ENCODE results near the gene PREX1. TPM values are rescaled to one million over a fixed set of nuclear protein-coding genes. Genes with fewer than 3 reads are reported as not detected.

Gene PREX1
- total and polyA plus RNA-seq, 2 donors (not counting 1 experiment from before 2014, with no cell fraction given): 1.0 to 3.1 TPM

DNA sequence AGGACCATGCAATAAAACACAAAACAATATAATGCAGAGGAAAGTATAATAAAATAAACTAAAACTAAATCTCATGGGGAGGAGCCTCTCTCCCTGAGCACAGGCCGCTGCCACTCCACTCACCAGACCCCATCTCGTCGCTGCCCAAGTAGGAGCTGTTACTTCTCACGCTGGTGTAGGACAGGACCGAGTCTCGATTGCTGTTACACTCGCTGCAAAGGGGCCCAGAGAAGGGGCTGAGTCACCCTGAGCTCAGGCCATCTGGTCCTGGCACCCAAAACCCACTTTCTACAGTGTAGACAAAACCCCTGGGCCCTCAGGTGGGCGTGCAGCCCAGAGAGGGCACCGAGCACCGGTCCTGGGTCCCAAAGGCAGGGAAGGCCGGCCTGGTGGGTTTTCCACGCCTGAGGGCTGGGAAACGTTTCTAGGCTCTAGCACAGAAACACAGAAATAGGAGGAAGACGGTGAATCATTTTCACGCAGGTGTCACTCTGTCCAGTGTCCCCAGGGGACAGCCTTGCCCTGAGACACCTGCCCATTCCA is 183.4 kb downstream of the PREX1 start:
- H3K79me2 ChIP-seq (ENCODE audit: control insufficient read depth, insufficient read depth, low read length): no peaks in the 10 kb centered on the region
- H3K4me1 ChIP-seq (ENCODE audit: control insufficient read depth, extremely low read depth, insufficient read depth, low read length): no peaks in the 10 kb centered on the region
- H3K27me3 ChIP-seq (ENCODE audit: control insufficient read depth, insufficient read depth, low read length): no peaks in the 10 kb centered on the region
- no peak overlapping the region for H3K4me2 ChIP-seq (ENCODE audit: extremely low read depth, insufficient read depth, low read length)
- TF ChIP-seq CTCF (conservative IDR thresholded peaks at IDR 0.05 in 1 of 2, IDR thresholded peaks at IDR 0.05 in 1 of 2; ENCODE audit: low read depth in 1 of 2, low read length in 2 of 2): no peak
- TF ChIP-seq EZH2 (IDR thresholded peaks at IDR 0.05; ENCODE audit: low read length, missing control alignments): no peak
- no peaks in the 10 kb centered on the region for H3K36me3 ChIP-seq (ENCODE audit: control insufficient read depth, insufficient read depth, low read length)
- DNase-seq (ENCODE audit: low read depth in 2 of 2): no peak
- H2AFZ ChIP-seq (ENCODE audit: low read length): no peak overlapping the region
- H4K20me1 ChIP-seq (ENCODE audit: control insufficient read depth, extremely low read depth, insufficient read depth, low read length): no peaks in the 10 kb centered on the region
- H3K9me3 ChIP-seq (ENCODE audit: control insufficient read depth, insufficient read depth, low read depth, low read length): no peaks in the 10 kb centered on the region
- H3K9ac ChIP-seq (ENCODE audit: insufficient read depth, low read length): no peak overlapping the region
- no peak overlapping the region for H3K4me3 ChIP-seq (replicated peaks in 1 of 4; ENCODE audit: control extremely low read depth in 1 of 4, insufficient read depth in 1 of 4, low read depth in 3 of 4, low read length in 4 of 4)
- H3K27ac ChIP-seq (ENCODE audit: insufficient read depth, low read length): no peak overlapping the region

DNA sequence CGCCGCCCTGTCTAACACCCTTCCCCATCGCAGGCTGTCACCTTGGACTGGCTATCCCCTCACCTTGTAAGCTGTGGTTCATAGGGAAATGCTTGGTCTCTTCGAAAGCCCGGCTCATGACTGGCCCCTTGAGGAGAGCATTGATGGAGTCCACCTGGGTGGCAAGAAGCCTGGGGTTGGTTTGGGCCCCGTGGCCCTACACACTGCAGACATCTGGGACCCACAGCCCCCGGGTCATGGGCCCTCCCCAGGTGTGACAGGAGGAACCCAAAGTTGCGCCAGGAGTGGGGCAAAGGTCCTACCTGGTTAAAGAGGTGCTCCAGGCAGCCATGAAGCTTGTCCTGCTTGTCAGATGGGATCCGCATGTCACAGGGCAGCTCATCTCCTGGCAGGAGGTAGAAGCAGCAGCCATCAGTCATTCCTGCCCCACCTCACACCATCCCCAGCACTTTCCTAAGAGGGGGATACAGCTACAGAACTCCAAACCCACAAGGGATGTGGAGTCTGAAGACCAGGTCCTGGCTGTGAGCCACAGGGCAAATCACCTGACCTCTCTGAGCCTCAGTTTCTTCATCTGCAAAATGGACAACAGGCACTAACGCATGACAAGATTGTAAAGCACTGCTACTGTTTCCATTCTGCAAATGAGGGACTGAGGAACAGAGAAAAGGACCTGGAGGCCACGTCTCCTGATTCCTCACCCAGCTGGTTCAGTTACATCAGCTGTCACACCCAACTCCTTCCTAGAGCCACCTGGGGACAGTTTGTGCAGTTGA is 185.5 kb downstream of the PREX1 start:
- H3K4me3 ChIP-seq (replicated peaks in 1 of 4; ENCODE audit: control extremely low read depth in 1 of 4, insufficient read depth in 1 of 4, low read depth in 3 of 4, low read length in 4 of 4): no peak overlapping the region
- H3K27ac ChIP-seq (ENCODE audit: insufficient read depth, low read length): no peak overlapping the region
- H4K20me1 ChIP-seq (ENCODE audit: control insufficient read depth, extremely low read depth, insufficient read depth, low read length): no peaks in the 10 kb centered on the region
- H3K27me3 ChIP-seq (ENCODE audit: control insufficient read depth, insufficient read depth, low read length): no peaks in the 10 kb centered on the region
- H3K9ac ChIP-seq (ENCODE audit: insufficient read depth, low read length): no peak overlapping the region
- H3K9me3 ChIP-seq (ENCODE audit: control insufficient read depth, insufficient read depth, low read depth, low read length): no peaks in the 10 kb centered on the region
- DNase-seq (ENCODE audit: low read depth in 2 of 2): no peak
- H3K4me1 ChIP-seq (ENCODE audit: control insufficient read depth, extremely low read depth, insufficient read depth, low read length): no peaks in the 10 kb centered on the region
- no peaks in the 10 kb centered on the region for H3K79me2 ChIP-seq (ENCODE audit: control insufficient read depth, insufficient read depth, low read length)
- no peaks in the 10 kb centered on the region for H3K36me3 ChIP-seq (ENCODE audit: control insufficient read depth, insufficient read depth, low read length)
- no peak overlapping the region for H3K4me2 ChIP-seq (ENCODE audit: extremely low read depth, insufficient read depth, low read length)
- H2AFZ ChIP-seq (ENCODE audit: low read length): no peak overlapping the region
- TF ChIP-seq EZH2 (IDR thresholded peaks at IDR 0.05; ENCODE audit: low read length, missing control alignments) (no peak), CTCF (conservative IDR thresholded peaks at IDR 0.05 in 1 of 2, IDR thresholded peaks at IDR 0.05 in 1 of 2; ENCODE audit: low read depth in 1 of 2, low read length in 2 of 2) (no peak)

DNA sequence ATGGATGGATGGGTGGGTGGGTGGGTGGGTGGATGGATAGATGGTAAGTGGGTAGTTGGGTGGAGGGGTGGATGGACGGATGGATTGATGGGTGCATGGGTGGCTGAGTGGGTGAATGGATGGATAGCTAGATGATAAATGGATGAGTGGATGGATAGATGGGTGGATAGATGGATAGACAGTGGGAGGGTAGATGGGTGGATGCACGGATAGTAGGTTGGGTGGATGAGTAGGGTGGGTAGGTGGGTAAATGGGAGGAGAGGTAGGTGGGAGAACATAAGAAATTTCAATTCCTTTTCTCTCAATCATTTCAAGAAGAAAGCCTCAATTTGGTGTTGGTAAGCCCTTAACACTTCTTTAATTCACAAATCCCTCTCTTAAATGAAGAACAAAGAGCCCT is 186.9 kb downstream of the PREX1 start:
- Histone ChIP-seq H3K4me2 (ENCODE audit: extremely low read depth, insufficient read depth, low read length) (no peak overlapping the region), H3K27me3 (ENCODE audit: control insufficient read depth, insufficient read depth, low read length) (no peaks in the 10 kb centered on the region), H4K20me1 (ENCODE audit: control insufficient read depth, extremely low read depth, insufficient read depth, low read length) (no peaks in the 10 kb centered on the region), H3K79me2 (ENCODE audit: control insufficient read depth, insufficient read depth, low read length) (no peaks in the 10 kb centered on the region), H3K27ac (ENCODE audit: insufficient read depth, low read length) (no peak overlapping the region), H3K4me3 (replicated peaks in 1 of 4; ENCODE audit: control extremely low read depth in 1 of 4, insufficient read depth in 1 of 4, low read depth in 3 of 4, low read length in 4 of 4) (no peak overlapping the region), H3K36me3 (ENCODE audit: control insufficient read depth, insufficient read depth, low read length) (no peaks in the 10 kb centered on the region), H3K4me1 (ENCODE audit: control insufficient read depth, extremely low read depth, insufficient read depth, low read length) (no peaks in the 10 kb centered on the region), H3K9ac (ENCODE audit: insufficient read depth, low read length) (no peak overlapping the region), H2AFZ (ENCODE audit: low read length) (no peak overlapping the region), H3K9me3 (ENCODE audit: control insufficient read depth, insufficient read depth, low read depth, low read length) (no peaks in the 10 kb centered on the region)
- DNase-seq (ENCODE audit: low read depth in 2 of 2): no peak
- TF ChIP-seq CTCF (conservative IDR thresholded peaks at IDR 0.05 in 1 of 2, IDR thresholded peaks at IDR 0.05 in 1 of 2; ENCODE audit: low read depth in 1 of 2, low read length in 2 of 2): no peak
- no peak for TF ChIP-seq EZH2 (IDR thresholded peaks at IDR 0.05; ENCODE audit: low read length, missing control alignments)

Measured in fibroblast of lung (primary cell).